HepG2 (cell line): ENCODE measurements around the gene LOXL3. TPM values are rescaled to one million over a fixed set of nuclear protein-coding genes. Genes with fewer than 3 reads are reported as not detected.

Source experiments
- CBX2 ChIP-seq, 2 experiments: fragments of 200-600 bp in 1 of 2; sonication (generic); formaldehyde crosslinking in 1 of 2; IDR thresholded peaks; 2 replicates each; pipeline versions ENCODE4 v1.7.0 to v1.8.1; 2018 to 2022; ENCODE audit warnings: low read depth in 2 of 2, low read length in 1 of 2, mild to moderate bottlenecking in 1 of 2, missing genetic modification reagents in 1 of 2
- E2F1 ChIP-seq: sonication (generic); formaldehyde crosslinking; IDR thresholded peaks from 2 replicates; pipeline ENCODE4 v1.5.0; 2020; ENCODE audit warnings: missing genetic modification reagents
- ESRRA ChIP-seq: sonication (generic); formaldehyde crosslinking; IDR thresholded peaks from 2 replicates; pipeline ENCODE4 v1.5.1; 2020; ENCODE audit warnings: mild to moderate bottlenecking, low read depth, missing genetic modification reagents
- IKZF5 ChIP-seq: IDR thresholded peaks from 2 replicates; pipeline ENCODE4 v1.6.1; 2018; ENCODE audit warnings: missing genetic modification reagents, mild to moderate bottlenecking, missing compliant biosample characterization
- JDP2 ChIP-seq: sonication (generic); formaldehyde crosslinking; IDR thresholded peaks from 2 replicates; pipeline ENCODE4 v1.8.1; 2022; ENCODE audit warnings: missing genetic modification reagents, borderline replicate concordance
- KLF12 ChIP-seq: sonication (generic); formaldehyde crosslinking; IDR thresholded peaks from 2 replicates; pipeline ENCODE4 v1.4.0; 2020; ENCODE audit warnings: missing genetic modification reagents, borderline replicate concordance
- MEIS2 ChIP-seq: sonication (generic); formaldehyde crosslinking; IDR thresholded peaks from 2 replicates; pipeline ENCODE4 v1.9.0; 2021; ENCODE audit warnings: mild to moderate bottlenecking, missing genetic modification reagents
- MLLT10 ChIP-seq: sonication (generic); formaldehyde crosslinking; IDR thresholded peaks from 2 replicates; pipeline ENCODE4 v1.4.0; 2020; ENCODE audit warnings: missing genetic modification reagents
- SMAD3 ChIP-seq: sonication (generic); formaldehyde crosslinking; IDR thresholded peaks from 2 replicates; pipeline ENCODE4 v1.4.0; 2020; ENCODE audit warnings: missing genetic modification reagents
- TRIM22 ChIP-seq: fragments of 450-650 bp; IDR thresholded peaks from 2 replicates; pipeline ENCODE4 v1.6.1; 2017
- ZBTB20 ChIP-seq: sonication (generic); formaldehyde crosslinking; IDR thresholded peaks from 2 replicates; pipeline ENCODE4 v1.8.1; 2023; ENCODE audit warnings: missing genetic modification reagents, low read depth, mild to moderate bottlenecking, borderline replicate concordance
- ZMAT3 ChIP-seq: sonication (generic); formaldehyde crosslinking; conservative IDR thresholded peaks from 2 replicates; pipeline ENCODE4 v1.7.0; 2021; ENCODE audit warnings: missing genetic modification reagents
- ZMYM4 ChIP-seq: sonication (generic); formaldehyde crosslinking; IDR thresholded peaks from 2 replicates; pipeline ENCODE4 v1.8.1; 2023; ENCODE audit warnings: mild to moderate bottlenecking, missing genetic modification reagents
- ZNF121 ChIP-seq: sonication (generic); formaldehyde crosslinking; IDR thresholded peaks from 2 replicates; pipeline ENCODE4 v1.5.0; 2020; ENCODE audit warnings: mild to moderate bottlenecking, missing genetic modification reagents
- ZNF317 ChIP-seq: sonication (generic); formaldehyde crosslinking; IDR thresholded peaks from 2 replicates; pipeline ENCODE4 v1.5.0; 2020; ENCODE audit warnings: mild to moderate bottlenecking, missing genetic modification reagents
- ZNF777 ChIP-seq: sonication (generic); formaldehyde crosslinking; IDR thresholded peaks from 2 replicates; pipeline ENCODE4 v1.4.0; 2020; ENCODE audit warnings: missing genetic modification reagents
- ZSCAN21 ChIP-seq: sonication (generic); formaldehyde crosslinking; IDR thresholded peaks from 2 replicates; pipeline ENCODE4 v1.8.0; 2022; ENCODE audit warnings: mild to moderate bottlenecking, missing genetic modification reagents, moderate library complexity, borderline replicate concordance
- ZSCAN29 ChIP-seq: sonication (generic); formaldehyde crosslinking; conservative IDR thresholded peaks from 2 replicates; pipeline ENCODE4 v1.4.0; 2020; ENCODE audit warnings: mild to moderate bottlenecking, missing genetic modification reagents
- polyA plus RNA-seq, 8 experiments: library from polyadenylated mRNA; depleted of rRNA in 3 of 8; stranded (reverse) in 7 of 8; unstranded in 1 of 8; fragments of >200 nt; fragmentation: Illumina TruSeq in 4 of 8; extraction: Trizol in 4 of 8; gene quantifications; 2 replicates each; pipeline versions ENCODE4 v1.2.1 to v1.2.3, GENCODE V29; 2011 to 2016; ENCODE audit warnings: low read depth in 4 of 8, missing spikeins in 1 of 8, mixed read lengths in 1 of 8; ENCODE audit not compliant: insufficient read depth in 1 of 8
- total RNA-seq, 5 experiments: library from RNA; depleted of rRNA; stranded (reverse); fragments of >200 nt; fragmentation: Illumina TruSeq; extraction: Trizol; gene quantifications; 2 replicates each; pipeline ENCODE4 v1.2.3, GENCODE V29; 2016; ENCODE audit warnings: low read depth in 1 of 5
- TF ChIP-seq, protein P1 (sequence below): sonication (generic); formaldehyde crosslinking; IDR thresholded peaks from 2 replicates; pipeline ENCODE4 v1.4.0; 2020; ENCODE audit warnings: mild to moderate bottlenecking, missing genetic modification reagents
- TF ChIP-seq, protein P2 (sequence below): sonication (generic); formaldehyde crosslinking; IDR thresholded peaks from 2 replicates; pipeline ENCODE4 v1.5.1; 2020; ENCODE audit warnings: missing genetic modification reagents, mild to moderate bottlenecking, borderline replicate concordance

LOXL3 gene
- total and polyA plus RNA-seq, 2 of the 13 experiments (the other 11 are each of a cell fraction or from before 2014, with no cell fraction given): 0.55 to 6.5 TPM

- TF ChIP-seq, protein P1, sequence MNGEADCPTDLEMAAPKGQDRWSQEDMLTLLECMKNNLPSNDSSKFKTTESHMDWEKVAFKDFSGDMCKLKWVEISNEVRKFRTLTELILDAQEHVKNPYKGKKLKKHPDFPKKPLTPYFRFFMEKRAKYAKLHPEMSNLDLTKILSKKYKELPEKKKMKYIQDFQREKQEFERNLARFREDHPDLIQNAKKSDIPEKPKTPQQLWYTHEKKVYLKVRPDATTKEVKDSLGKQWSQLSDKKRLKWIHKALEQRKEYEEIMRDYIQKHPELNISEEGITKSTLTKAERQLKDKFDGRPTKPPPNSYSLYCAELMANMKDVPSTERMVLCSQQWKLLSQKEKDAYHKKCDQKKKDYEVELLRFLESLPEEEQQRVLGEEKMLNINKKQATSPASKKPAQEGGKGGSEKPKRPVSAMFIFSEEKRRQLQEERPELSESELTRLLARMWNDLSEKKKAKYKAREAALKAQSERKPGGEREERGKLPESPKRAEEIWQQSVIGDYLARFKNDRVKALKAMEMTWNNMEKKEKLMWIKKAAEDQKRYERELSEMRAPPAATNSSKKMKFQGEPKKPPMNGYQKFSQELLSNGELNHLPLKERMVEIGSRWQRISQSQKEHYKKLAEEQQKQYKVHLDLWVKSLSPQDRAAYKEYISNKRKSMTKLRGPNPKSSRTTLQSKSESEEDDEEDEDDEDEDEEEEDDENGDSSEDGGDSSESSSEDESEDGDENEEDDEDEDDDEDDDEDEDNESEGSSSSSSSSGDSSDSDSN (CRISPR knock-in tag): peak; percentile 87
- TF ChIP-seq ZMAT3 (CRISPR knock-in tag): no peak
- peak; percentile 54; the same call in 1 of the 2 replicates for TF ChIP-seq ZNF777
- TF ChIP-seq MEIS2 (CRISPR knock-in tag): no peak
- peak; percentile 78 for TF ChIP-seq ZMYM4 (CRISPR knock-in tag)
- TF ChIP-seq KLF12 (CRISPR knock-in tag): no peak
- no peak; the same call in 1 of the 2 replicates for TF ChIP-seq ZSCAN21 (CRISPR knock-in tag)
- TF ChIP-seq MLLT10 (CRISPR knock-in tag): no peak
- peak; percentile 66; the same call in 1 of the 2 replicates for TF ChIP-seq ESRRA (CRISPR knock-in tag)
- TF ChIP-seq, protein P2, sequence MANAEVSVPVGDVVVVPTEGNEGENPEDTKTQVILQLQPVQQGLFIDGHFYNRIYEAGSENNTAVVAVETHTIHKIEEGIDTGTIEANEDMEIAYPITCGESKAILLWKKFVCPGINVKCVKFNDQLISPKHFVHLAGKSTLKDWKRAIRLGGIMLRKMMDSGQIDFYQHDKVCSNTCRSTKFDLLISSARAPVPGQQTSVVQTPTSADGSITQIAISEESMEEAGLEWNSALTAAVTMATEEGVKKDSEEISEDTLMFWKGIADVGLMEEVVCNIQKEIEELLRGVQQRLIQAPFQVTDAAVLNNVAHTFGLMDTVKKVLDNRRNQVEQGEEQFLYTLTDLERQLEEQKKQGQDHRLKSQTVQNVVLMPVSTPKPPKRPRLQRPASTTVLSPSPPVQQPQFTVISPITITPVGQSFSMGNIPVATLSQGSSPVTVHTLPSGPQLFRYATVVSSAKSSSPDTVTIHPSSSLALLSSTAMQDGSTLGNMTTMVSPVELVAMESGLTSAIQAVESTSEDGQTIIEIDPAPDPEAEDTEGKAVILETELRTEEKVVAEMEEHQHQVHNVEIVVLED: peak; percentile 71
- peak; percentile 17 for TF ChIP-seq IKZF5 (CRISPR knock-in tag)
- TF ChIP-seq CBX2 (IDR thresholded peaks at IDR 0.05; ENCODE audit: low read depth, low read length): no peak
- no peak for TF ChIP-seq CBX2 (CRISPR knock-in tag; IDR thresholded peaks at IDR 0.05; ENCODE audit: low read depth)
- peak; percentile 31; the same call in 1 of the 2 replicates for TF ChIP-seq JDP2 (CRISPR knock-in tag)
- TF ChIP-seq ZNF317: peak; percentile 80; the same call in 1 of the 2 replicates
- peak; percentile 83 for TF ChIP-seq SMAD3 (CRISPR knock-in tag)
- no peak for TF ChIP-seq TRIM22
- TF ChIP-seq ZBTB20: peak; percentile 22; the same call in 1 of the 2 replicates
- 0 out of 2 replicates have a peak, but pooled peaks have one; percentile 38 for TF ChIP-seq ZNF121
- peak; percentile 10; the same call in 1 of the 2 replicates for TF ChIP-seq E2F1 (CRISPR knock-in tag)
- 0 out of 2 replicates have a peak, but pooled peaks have one; percentile 46 for TF ChIP-seq ZSCAN29 (CRISPR knock-in tag)
Measured at GRCh38 chr2:74502720-74503505, 50.8 kb downstream of the LOXL3 start (continued).
